ENCODE data around the gene MYH9. TPM values are rescaled to one million over a fixed set of nuclear protein-coding genes. Genes with fewer than 3 reads are reported as not detected.

Gene MYH9
- total and polyA plus RNA-seq, 10 donors = 59.8 to 1,376 (median 711) TPM

- Histone ChIP-seq H3K4me3 (no peak overlapping the region), H3K27me3 (replicated peaks in 1 of 7) (no peaks in the 10 kb centered on the region), H3K27ac (peak overlapping the region in 7 of 8 donors; percentile 42 to 100 (median 89)), H3K9me3 (no peaks in the 10 kb centered on the region), H3K4me1 (peaks cover 81 to 100% (median 94%) of the 10 kb centered on the region in 6 donors), H3K36me3 (peaks cover 2 to 100% (median 93%) of the 10 kb centered on the region in 6 donors)
- intact Hi-C loops (cut with DNase I; ENCODE audit: low total_unique reads) = no loop called here
- WGBS, 5 donors = 80 to 90% (median 85%) methylated on average over 10 of the region's 10 CpGs
- TF ChIP-seq POLR2AphosphoS5 (IDR thresholded peaks at IDR 0.05) (peak in 2 of 3 donors; percentile 28 to 62), CTCF (IDR thresholded peaks at IDR 0.05 in 8 of 11, conservative IDR thresholded peaks at IDR 0.05 in 3 of 11) (no peak)
- no peak for DNase-seq
Observed at GRCh38 chr22:36341640-36342041, 46.1 kb downstream of the MYH9 start.

GRCh38 chr22:36340621-36341020 lies 47.1 kb downstream of the MYH9 start:
- WGBS, 5 donors = 45 to 58% (median 57%) methylated on average over 9 of the region's 9 CpGs
- no peaks in the 10 kb centered on the region for H3K9me3 ChIP-seq
- H3K27me3 ChIP-seq (replicated peaks in 1 of 7) = no peaks in the 10 kb centered on the region
- DNase-seq = no peak
- TF ChIP-seq POLR2AphosphoS5 (IDR thresholded peaks at IDR 0.05) (peak in 1 of 3 donors; percentile 44), POLR2A (IDR thresholded peaks at IDR 0.05) (no peak)
- H3K4me1 ChIP-seq = peaks cover 82 to 100% (median 94%) of the 10 kb centered on the region in 6 donors
- peak overlapping the region in 7 of 8 donors; percentile 5 to 97 (median 89) for H3K27ac ChIP-seq
- intact Hi-C loops (cut with DNase I; ENCODE audit: low total_unique reads) = no loop called here
- peaks cover 2 to 100% (median 93%) of the 10 kb centered on the region in 6 donors for H3K36me3 ChIP-seq
- no peak overlapping the region for H3K4me3 ChIP-seq

GRCh38 chr22:36339171-36340065 lies 48.3 kb downstream of the MYH9 start:
- DNase-seq = no peak
- 57 to 68% (median 60%) methylated on average over 6 of the region's 6 CpGs for WGBS, 5 donors
- peaks cover 83 to 100% (median 95%) of the 10 kb centered on the region in 6 donors for H3K4me1 ChIP-seq
- intact Hi-C loops (cut with DNase I; ENCODE audit: low total_unique reads) = loop anchor here (10.0 kb wide), 1 partner anchor 45 kb away; the partner anchor contains the start of gene MYH9
- peaks cover 2 to 100% (median 97%) of the 10 kb centered on the region in 6 donors for H3K36me3 ChIP-seq
- peak overlapping the region in 7 of 8 donors; percentile 54 to 97 (median 93) for H3K27ac ChIP-seq
- H3K27me3 ChIP-seq (replicated peaks in 1 of 7) = no peaks in the 10 kb centered on the region
- TF ChIP-seq CTCF (IDR thresholded peaks at IDR 0.05 in 8 of 11, conservative IDR thresholded peaks at IDR 0.05 in 3 of 11) = no peak
- TF ChIP-seq POLR2AphosphoS5 (IDR thresholded peaks at IDR 0.05) = peak in 1 of 3 donors; percentile 49
- H3K4me3 ChIP-seq = no peak overlapping the region
- no peaks in the 10 kb centered on the region for H3K9me3 ChIP-seq

GRCh38 chr22:36337365-36338130 lies 50.2 kb downstream of the MYH9 start:
- intact Hi-C loops (cut with DNase I; ENCODE audit: low total_unique reads) = loop anchor here (10.0 kb wide), 1 partner anchor 47 kb away; the partner anchor contains the start of gene MYH9

More at GRCh38 chr22:36337365-36338130, 50.2 kb downstream of the MYH9 start:
- H3K27ac ChIP-seq = peak overlapping the region; percentile 51 to 97 (median 92)
- H3K4me3 ChIP-seq = peak overlapping the region in 1 of 8 donors; percentile 10
- peaks cover 2 to 100% (median 89%) of the 10 kb centered on the region in 6 donors for H3K36me3 ChIP-seq
- no peaks in the 10 kb centered on the region for H3K27me3 ChIP-seq (replicated peaks in 1 of 7)
- no peak for DNase-seq
- H3K4me1 ChIP-seq = peaks cover 83 to 100% (median 96%) of the 10 kb centered on the region in 6 donors
- no peak for TF ChIP-seq CTCF (IDR thresholded peaks at IDR 0.05 in 8 of 11, conservative IDR thresholded peaks at IDR 0.05 in 3 of 11)
- TF ChIP-seq POLR2A (IDR thresholded peaks at IDR 0.05) = no peak
- peak in 1 of 3 donors; percentile 7 for TF ChIP-seq POLR2AphosphoS5 (IDR thresholded peaks at IDR 0.05)
- WGBS, 5 donors = 30 to 40% (median 35%) methylated on average over 8 of the region's 8 CpGs
- no peaks in the 10 kb centered on the region for H3K9me3 ChIP-seq

Data from spleen (tissue), 11 donors.